Testis (tissue), 2 donors: ENCODE data around the gene AADAT.

Experiments
- CTCF ChIP-seq, 3 experiments: fragments of 450-650 bp in 2 of 3; fragments of 200-600 bp in 1 of 3; sonication (generic) in 1 of 3; IDR thresholded peaks; one replicate each; pipeline ENCODE4 v1.5.1; 2016 to 2019; ENCODE audit warnings: antibody characterized with exemption in 3 of 3, mild to moderate bottlenecking in 2 of 3, moderate library complexity in 1 of 3
- POLR2A ChIP-seq: fragments of 450-650 bp; IDR thresholded peaks from one replicate; pipeline ENCODE4 v1.6.1; 2017; ENCODE audit warnings: antibody characterized with exemption, mild to moderate bottlenecking, moderate library complexity

GRCh38 chr4:170111546-170111945 lies 21.8 kb upstream of the AADAT start:
- TF ChIP-seq CTCF (IDR thresholded peaks at IDR 0.05) = no peak
- no peak for TF ChIP-seq POLR2A
